Measurements from ENCODE around the gene ABCF1. TPM values are rescaled to one million over a fixed set of nuclear protein-coding genes. Genes with fewer than 3 reads are reported as not detected.

Gene ABCF1
- total RNA-seq, 2 experiments from 2014 or later = 86.1 to 88.0 TPM

DNA sequence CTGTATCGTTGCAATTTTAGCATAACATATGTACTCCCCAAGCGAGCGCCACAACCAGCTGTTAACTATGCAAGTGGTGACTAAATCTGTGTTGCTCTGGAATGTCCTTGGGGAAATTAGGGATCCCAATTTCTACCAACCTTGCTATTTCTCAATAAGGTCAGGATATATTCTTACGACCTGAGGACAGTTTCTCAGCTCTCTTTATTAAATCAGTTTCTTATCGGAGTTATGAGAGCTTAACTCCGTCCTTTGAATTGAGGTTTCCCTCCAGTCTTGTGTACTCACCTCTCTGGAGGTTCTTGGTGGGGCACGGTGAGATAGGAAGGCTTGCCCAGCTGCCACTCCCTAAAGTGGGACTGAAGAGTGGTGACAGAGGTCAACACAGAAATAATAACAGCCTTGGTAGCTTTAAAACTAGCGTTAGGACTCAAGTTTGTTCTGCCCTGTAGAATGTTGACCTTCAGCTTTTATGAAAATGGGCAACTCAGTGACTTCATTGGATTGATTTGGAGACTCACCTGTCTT lies 47.1 kb downstream of the ABCF1 start:
- Histone ChIP-seq H3K36me3 (ENCODE audit: insufficient read depth, low read length) (peaks cover 45% of the 10 kb centered on the region), H3K4me1 (ENCODE audit: insufficient read depth, low read length) (peaks cover 29% of the 10 kb centered on the region), H3K4me3 (ENCODE audit: low read length) (peak overlapping the region; percentile 65), H3K27me3 (ENCODE audit: control insufficient read depth in 1 of 2, insufficient read depth in 2 of 2, low read length in 2 of 2) (no peaks in the 10 kb centered on the region), H3K9me3 (ENCODE audit: control insufficient read depth in 1 of 2, insufficient read depth in 1 of 2, low read length in 2 of 2) (no peaks in the 10 kb centered on the region), H3K27ac (ENCODE audit: low read depth in 1 of 2, low read length in 2 of 2) (peak overlapping the region; percentile 94 to 98)
- Mint-ChIP-seq H3K4me3 (peak overlapping the region; percentile 100), H3K27ac (peak overlapping the region; percentile 99), H3K36me3 (ENCODE audit: low read depth) (peaks cover 70% of the 10 kb centered on the region), H3K4me1 (ENCODE audit: low read depth) (peaks cover 20% of the 10 kb centered on the region), H3K9me3 (no peaks in the 10 kb centered on the region), H3K27me3 (peaks cover 5% of the 10 kb centered on the region)
- ChIA-PET CTCF (interaction anchor here (0.7 to 2.2 kb wide), 11 partner anchors 8 to 763 kb away, joined by 3 to 12 read pairs (median 5); partner anchors contain the start of genes ATAT1 and DHX16), POLR2A (interaction anchor here (0.7 to 2.4 kb wide), 35 partner anchors 8 to 1177 kb away, joined by 3 to 31 read pairs (median 6); partner anchors contain the start of genes ABCF1, ATAT1, BAG6 and C6orf136)
- TF ChIP-seq, protein P1, sequence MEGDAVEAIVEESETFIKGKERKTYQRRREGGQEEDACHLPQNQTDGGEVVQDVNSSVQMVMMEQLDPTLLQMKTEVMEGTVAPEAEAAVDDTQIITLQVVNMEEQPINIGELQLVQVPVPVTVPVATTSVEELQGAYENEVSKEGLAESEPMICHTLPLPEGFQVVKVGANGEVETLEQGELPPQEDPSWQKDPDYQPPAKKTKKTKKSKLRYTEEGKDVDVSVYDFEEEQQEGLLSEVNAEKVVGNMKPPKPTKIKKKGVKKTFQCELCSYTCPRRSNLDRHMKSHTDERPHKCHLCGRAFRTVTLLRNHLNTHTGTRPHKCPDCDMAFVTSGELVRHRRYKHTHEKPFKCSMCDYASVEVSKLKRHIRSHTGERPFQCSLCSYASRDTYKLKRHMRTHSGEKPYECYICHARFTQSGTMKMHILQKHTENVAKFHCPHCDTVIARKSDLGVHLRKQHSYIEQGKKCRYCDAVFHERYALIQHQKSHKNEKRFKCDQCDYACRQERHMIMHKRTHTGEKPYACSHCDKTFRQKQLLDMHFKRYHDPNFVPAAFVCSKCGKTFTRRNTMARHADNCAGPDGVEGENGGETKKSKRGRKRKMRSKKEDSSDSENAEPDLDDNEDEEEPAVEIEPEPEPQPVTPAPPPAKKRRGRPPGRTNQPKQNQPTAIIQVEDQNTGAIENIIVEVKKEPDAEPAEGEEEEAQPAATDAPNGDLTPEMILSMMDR (IDR thresholded peaks at IDR 0.05) = no peak
- DNase-seq (no peak), ATAC-seq (ENCODE audit: poor library complexity) (no peak)
- intact Hi-C loops (cut with DNase I, micrococcal nuclease) = loop anchor here (1.0 to 5.0 kb wide), 3 partner anchors 8 to 54 kb away; partner anchors contain the start of genes ABCF1 (in 1 of the 2), ATAT1 (in 1 of the 2) and DHX16 (in 1 of the 2)

DNA sequence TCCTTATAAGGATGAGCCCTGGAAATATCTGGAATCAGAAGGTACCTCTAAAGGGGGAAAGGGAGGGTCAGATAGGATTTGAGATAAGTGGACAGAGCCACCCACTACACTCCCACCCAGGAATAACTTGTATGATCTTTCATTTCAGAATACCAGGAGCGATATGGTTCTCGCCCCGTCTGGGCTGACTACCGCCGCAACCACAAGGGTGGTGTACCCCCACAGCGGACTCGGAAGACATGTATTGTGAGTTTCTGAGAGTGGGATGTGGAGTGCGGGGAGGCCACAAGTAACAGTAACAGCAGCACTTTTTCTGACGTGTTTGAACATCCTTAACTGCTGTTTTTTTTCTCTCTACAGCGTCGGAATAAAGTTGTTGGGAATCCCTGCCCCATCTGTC lies 48.3 kb downstream of the ABCF1 start:
- TF ChIP-seq, protein P1 (IDR thresholded peaks at IDR 0.05) = no peak
- peaks cover 56% of the 10 kb centered on the region for H3K36me3 ChIP-seq (ENCODE audit: insufficient read depth, low read length)
- no peak overlapping the region for H3K4me3 Mint-ChIP-seq
- H3K27ac Mint-ChIP-seq = peak overlapping the region; percentile 99
- H3K27ac ChIP-seq (ENCODE audit: low read depth in 1 of 2, low read length in 2 of 2) = no peak overlapping the region
- ChIA-PET POLR2A (interaction anchor here (1.2 kb wide), 1 partner anchor 65 kb away, joined by 3 read pairs; no protein-coding TSS in a partner anchor), CTCF (interaction anchor here (0.7 kb wide), 1 partner anchor 179 kb away, joined by 3 read pairs; no protein-coding TSS in a partner anchor)
- intact Hi-C loops (cut with DNase I, micrococcal nuclease) = loop anchor here in 1 of 2 experiments (5.0 kb wide), 1 partner anchor 53 kb away; the partner anchor contains the start of gene DHX16
- DNase-seq = no peak
- peaks cover 17% of the 10 kb centered on the region for H3K4me1 ChIP-seq (ENCODE audit: insufficient read depth, low read length)
- H3K27me3 Mint-ChIP-seq = peaks cover 5% of the 10 kb centered on the region
- H3K4me1 Mint-ChIP-seq (ENCODE audit: low read depth) = peaks cover 10% of the 10 kb centered on the region
- ATAC-seq (ENCODE audit: poor library complexity) = no peak
- H3K4me3 ChIP-seq (ENCODE audit: low read length) = no peak overlapping the region
- H3K36me3 Mint-ChIP-seq (ENCODE audit: low read depth) = peaks cover 69% of the 10 kb centered on the region
- no peaks in the 10 kb centered on the region for H3K9me3 ChIP-seq (ENCODE audit: control insufficient read depth in 1 of 2, insufficient read depth in 1 of 2, low read length in 2 of 2)
- H3K9me3 Mint-ChIP-seq = no peaks in the 10 kb centered on the region
- H3K27me3 ChIP-seq (ENCODE audit: control insufficient read depth in 1 of 2, insufficient read depth in 2 of 2, low read length in 2 of 2) = no peaks in the 10 kb centered on the region

DNA sequence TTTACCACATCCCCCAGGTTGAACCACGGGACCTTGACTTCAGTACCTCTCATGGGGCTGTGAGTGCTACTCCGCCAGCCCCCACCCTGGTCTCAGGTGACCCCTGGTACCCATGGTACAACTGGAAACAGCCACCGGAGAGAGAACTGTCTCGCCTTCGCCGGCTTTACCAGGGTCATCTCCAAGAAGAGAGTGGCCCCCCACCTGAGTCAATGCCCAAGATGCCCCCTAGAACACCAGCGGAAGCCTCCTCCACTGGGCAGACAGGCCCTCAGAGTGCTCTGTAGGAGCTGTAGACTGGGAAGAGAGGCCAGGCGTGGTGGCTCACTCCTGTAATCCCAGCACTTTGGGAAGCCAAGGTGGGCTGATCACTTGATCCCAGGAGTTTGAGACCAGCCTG lies 54.3 kb downstream of the ABCF1 start:
- Histone ChIP-seq H3K36me3 (ENCODE audit: insufficient read depth, low read length) (peaks cover 55% of the 10 kb centered on the region), H3K27me3 (ENCODE audit: control insufficient read depth in 1 of 2, insufficient read depth in 2 of 2, low read length in 2 of 2) (no peaks in the 10 kb centered on the region), H3K4me3 (ENCODE audit: low read length) (no peak overlapping the region), H3K9me3 (ENCODE audit: control insufficient read depth in 1 of 2, insufficient read depth in 1 of 2, low read length in 2 of 2) (no peaks in the 10 kb centered on the region), H3K27ac (ENCODE audit: low read depth in 1 of 2, low read length in 2 of 2) (no peak overlapping the region), H3K4me1 (ENCODE audit: insufficient read depth, low read length) (peaks cover 16% of the 10 kb centered on the region)
- TF ChIP-seq, protein P1 (IDR thresholded peaks at IDR 0.05) = no peak
- peaks cover 20% of the 10 kb centered on the region for H3K4me1 Mint-ChIP-seq (ENCODE audit: low read depth)
- ATAC-seq (ENCODE audit: poor library complexity) (no peak), DNase-seq (no peak)
- intact Hi-C loops (cut with DNase I, micrococcal nuclease) = loop anchor here in 1 of 2 experiments (5.0 kb wide), 2 partner anchors 47 to 282 kb away; partner anchors contain the start of genes DHX16 and GTF2H4
- H3K36me3 Mint-ChIP-seq (ENCODE audit: low read depth) = peaks cover 69% of the 10 kb centered on the region
- POLR2A ChIA-PET = interaction anchor here (1.7 to 2.0 kb wide), 2 partner anchors 8 to 11 kb away, joined by 13 to 15 read pairs; partner anchors contain the start of genes MRPS18B and PPP1R10
- peak overlapping the region; percentile 93 for H3K27ac Mint-ChIP-seq
- peak overlapping the region; percentile 38 for H3K4me3 Mint-ChIP-seq
- H3K9me3 Mint-ChIP-seq = no peaks in the 10 kb centered on the region
- H3K27me3 Mint-ChIP-seq = no peaks in the 10 kb centered on the region
- CTCF ChIA-PET = interaction anchor here (0.9 to 4.8 kb wide), 9 partner anchors 7 to 105 kb away, joined by 3 to 28 read pairs (median 4); partner anchors contain the start of gene C6orf136
